Measurements from ENCODE around the gene PAM.
"Not testable (repeated sequence)": the region's sequence is repeated elsewhere in the genome, so short reads cannot be mapped to it uniquely, and the experiment has no call there.

PAM gene

DNA sequence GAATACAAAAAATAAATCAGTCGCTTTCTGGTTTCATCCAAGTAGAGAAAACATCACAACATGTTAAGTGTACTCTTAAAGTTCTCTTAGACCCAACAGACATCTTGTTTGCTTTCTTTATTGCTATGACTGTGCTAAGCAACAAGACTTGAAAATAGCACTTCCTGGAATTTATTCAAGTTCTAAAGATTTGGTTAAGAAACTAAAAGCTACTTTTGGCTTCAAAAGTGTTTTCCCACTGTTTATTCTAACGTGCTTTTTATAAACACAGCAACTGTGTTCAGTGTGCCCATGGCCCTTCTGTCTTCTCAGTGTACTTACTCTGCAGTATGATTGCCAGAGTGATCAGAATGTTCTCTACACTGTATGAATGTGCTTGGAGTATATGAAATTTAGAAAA, 255.1 kb downstream of the PAM start:
- DNase-seq, result no peak

DNA sequence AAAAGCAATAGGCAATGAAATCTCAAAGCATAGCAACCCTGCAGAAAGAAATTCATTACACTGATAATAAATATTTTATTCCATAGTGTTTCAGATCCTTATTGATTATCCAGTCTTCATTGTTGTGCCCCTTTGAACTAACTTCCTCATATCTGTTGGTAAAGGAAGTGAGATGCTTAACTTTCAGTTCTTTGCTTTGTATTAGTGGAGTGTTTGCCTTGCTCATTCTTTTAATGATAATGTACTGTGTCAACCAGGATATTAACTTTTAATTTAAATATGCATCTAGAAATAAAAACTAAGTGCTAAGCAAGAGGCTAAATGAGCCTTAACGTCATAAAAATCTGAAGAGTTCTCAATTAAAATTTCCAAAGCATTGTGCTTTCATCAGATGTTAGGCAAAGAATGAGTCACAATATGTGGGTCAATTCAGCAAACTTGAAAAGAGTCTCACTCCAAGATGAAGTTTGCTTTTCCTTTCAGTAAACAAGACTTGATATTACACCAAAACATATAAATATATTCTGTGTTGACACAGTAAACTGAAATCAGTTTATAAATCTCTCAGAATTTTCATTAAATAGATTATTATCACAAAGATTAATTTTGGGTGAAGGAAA, 258.9 kb downstream of the PAM start:
- no peak for DNase-seq

GRCh38 chr5:103014983-103015382, 259.9 kb downstream of the PAM start:
- DNase-seq, result no peak

GRCh38 chr5:103016167-103016566, 261.1 kb downstream of the PAM start:
- no peak for DNase-seq

GRCh38 chr5:103019804-103020203, 264.7 kb downstream of the PAM start:
- no peak for DNase-seq

DNA sequence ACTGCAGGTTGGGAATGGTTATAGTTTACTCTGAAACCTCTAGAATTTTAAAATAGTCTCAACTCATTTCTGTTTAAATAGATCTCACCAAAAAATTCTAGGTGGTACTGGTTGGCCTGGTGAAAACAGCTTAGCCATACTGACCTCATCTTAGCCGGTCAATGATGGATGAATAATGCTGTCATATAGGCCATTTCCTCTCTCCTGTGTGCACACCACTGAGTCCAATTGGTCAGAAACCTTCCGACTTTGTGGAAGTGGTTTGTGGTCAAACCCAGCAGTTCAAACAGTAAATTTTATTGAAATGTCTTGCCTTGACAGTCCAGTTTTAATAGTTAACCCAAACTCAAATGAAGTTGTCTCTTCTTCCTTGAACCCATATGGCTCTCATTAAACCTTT, 266.2 kb downstream of the PAM start:
- DNase-seq, result no peak

DNA sequence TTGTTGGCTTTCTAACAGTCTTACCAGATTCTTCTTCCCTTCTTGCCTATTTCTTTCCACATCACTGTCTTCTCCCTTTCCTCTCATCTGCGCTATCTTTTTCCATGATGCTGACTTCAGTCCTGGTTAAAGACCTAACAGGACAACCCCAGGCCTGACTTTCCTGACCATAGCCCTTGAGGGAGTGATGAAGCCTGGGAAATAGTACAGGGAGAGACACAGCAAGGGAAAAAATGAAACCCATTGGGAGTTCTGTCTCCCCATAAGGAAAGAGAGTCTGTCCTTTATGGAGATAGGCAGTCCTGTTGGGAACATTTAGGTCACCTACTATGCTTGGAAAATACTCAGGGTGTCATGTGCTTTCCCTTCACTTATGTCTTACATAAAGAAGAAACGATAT, 272.2 kb downstream of the PAM start:
- DNase-seq, result no peak

DNA sequence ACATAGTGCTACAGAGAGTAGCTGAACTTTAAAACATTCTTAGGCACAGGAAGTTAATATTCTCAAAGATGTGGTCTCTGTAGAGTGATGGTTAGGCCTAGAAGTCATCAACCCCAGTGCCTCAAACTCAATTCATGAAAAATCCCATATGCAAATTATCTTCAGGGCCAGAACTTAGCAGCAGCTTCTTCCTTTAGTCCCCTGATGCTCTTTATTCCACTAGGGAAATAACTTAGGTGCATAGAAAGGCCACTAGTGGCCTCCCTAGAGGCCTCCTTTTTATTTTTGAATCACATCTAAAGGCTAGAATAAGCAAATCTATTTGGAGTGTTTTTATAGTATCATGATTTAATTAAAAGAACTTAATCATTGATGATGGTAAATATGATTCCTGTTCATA, 276.5 kb downstream of the PAM start:
- DNase-seq, result no peak

- DNase-seq, result no peak
Observed at GRCh38 chr5:103033696-103034095, 278.6 kb downstream of the PAM start.

DNA sequence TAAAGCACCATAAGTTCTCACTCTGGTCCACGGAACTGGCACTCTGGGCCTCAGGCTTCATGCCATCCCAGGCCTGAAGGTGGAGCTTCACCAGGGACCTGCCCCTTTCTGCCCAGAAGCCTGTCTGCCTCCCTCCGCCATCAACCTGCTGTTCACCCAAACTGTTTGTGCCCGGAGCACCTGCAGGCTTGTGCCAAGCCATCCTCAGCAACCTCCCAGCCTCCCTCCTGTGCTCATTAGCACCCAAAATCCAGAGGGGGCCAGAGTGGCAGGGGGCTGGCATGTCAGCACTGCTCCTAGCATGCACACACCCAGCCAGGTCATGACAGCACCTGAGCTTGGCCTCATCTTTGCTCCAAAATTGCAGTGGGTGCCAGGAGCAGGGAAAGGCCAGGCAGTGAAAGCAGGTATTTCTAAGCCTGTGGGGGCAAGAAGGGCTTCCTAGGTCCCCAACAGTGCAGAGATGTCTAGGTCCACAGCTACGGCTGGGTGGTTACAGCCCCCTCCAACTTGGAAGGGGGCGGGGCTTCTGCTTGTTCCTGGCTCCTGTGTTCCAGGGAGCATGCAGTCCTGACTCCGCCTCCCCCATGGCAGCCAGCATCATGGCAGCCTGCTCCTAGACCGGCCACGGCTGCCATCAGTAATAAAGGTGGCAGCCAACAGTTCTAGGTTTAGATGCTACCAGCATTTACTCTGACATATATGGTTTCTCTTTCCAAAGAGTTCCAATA, 279.7 kb downstream of the PAM start:
- DNase-seq, result no peak

DNA sequence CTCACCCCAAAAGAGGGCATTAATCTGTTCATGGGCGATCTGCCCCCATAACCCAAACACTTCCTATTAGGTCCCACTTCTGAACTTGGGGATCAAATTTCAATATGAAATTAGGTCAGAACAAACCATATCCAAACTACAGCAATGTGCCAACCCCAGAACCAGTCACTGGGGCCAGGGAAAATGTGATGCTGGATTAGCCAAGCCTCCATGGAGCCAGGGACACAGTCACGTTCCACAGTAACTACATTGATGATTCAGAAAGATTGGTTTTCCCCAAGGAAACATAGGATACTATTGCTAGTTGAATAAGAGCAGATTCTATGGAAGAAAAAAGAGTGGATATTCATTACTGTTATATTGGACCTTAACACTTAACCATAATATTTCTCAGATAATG, 280.6 kb downstream of the PAM start:
- no peak for DNase-seq

DNA sequence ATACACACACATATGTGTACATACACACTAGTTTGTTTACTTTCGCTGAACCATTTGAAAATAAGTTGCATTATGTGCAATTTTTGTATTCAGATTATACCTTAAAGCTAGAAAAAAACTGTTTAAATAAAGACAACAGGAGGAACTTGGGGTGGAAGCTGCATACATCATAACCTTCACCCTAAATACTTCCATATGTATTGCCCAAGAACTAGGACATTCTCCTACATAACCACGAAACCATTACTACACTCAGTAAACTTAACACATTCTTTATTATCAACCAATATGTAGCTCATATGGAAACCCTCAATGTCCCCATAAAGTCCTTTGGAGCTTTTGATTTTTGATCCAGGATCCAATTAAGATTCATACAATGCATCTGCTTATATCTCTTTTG, 281.5 kb downstream of the PAM start:
- no peak for DNase-seq

DNA sequence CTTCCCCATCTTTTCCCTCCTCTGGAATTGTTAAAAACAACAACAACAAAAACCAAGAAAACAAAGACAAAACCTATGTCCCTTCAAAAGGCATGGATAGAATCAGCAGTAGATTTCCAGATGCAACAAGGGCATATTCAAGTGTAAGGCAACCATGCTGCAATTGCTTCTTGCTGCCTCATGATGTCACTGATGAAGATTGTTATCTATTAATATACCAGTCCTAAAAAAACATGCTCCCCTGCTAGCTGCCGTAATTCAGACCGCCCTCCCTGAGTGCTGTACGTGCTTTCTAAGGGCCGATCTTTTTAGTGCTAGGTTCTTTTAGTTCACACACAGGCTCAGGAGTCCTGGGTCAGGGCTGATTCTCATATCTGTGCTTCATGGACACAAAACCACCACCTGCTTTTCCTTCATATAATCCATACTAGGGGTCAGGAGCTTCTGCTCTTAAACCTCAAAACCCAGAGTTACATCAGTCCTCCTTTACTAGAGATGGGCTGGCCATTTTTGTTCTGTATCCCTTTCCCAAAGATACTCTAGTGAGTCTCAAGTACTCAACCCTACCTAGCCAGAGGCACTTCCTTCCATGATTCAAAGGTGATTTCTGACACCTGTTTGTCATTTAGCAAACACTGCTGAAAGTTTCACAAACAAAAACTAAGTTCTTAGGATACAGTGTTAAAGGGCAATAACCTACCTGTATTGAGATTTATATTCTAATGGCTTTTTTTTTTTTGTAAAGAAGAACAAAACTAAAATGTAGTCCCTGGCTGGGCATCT, 282.8 kb downstream of the PAM start:
- DNase-seq, result no peak

DNA sequence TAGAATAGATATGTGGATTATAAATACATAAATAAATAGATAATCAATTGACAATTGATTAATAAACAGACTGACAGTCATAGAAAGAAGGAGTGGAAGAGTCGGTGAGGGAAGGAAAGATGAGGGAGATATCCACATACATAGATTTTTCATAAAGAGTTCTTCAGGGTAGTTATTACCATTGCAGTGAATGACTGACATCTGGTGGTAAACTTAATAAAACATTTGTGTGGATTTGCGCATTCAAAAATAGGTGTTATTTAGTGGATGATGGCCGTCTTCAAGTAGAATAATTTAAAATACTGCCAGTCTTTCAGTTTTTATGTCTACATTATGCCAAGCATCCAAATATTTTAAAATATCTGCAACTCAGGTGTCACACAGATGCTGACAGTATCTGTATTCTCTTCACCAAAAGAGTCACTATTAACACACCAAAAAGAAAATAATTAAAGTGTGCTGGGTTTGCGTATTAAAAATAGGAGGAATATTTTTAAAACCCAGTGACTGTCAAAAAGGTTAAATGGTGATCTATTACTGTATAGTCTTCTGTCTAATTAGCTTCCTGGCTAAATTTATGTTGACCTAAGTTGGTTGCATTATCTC, 286.1 kb downstream of the PAM start:
- DNase-seq, result no peak

GRCh38 chr5:103046706-103047105, 291.6 kb downstream of the PAM start:
- not testable (repeated sequence) for DNase-seq

GRCh38 chr5:103057208-103058130, 302.4 kb downstream of the PAM start:
- DNase-seq, result no peak

DNA sequence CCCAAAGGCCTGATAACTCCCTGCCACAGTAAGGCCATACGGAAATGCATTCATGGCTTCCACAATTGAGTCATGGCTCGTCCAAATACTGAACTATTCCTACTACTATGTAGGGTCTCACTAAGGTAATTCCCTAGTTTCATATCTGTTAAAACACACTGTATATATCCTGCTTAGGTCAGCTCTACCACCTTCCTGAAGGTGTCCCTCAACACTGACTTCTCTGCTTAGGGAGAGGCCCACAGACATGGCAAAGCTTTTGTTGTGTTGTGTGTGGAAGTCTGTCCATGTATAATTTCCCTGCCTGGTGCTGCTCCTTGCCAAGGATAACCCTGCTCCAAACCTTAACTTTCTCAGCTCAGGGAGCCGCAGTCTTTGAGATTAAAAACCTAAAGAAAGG, 304.4 kb downstream of the PAM start:
- no peak for DNase-seq

GRCh38 chr5:103060424-103060954, 305.4 kb downstream of the PAM start:
- no peak for DNase-seq

DNA sequence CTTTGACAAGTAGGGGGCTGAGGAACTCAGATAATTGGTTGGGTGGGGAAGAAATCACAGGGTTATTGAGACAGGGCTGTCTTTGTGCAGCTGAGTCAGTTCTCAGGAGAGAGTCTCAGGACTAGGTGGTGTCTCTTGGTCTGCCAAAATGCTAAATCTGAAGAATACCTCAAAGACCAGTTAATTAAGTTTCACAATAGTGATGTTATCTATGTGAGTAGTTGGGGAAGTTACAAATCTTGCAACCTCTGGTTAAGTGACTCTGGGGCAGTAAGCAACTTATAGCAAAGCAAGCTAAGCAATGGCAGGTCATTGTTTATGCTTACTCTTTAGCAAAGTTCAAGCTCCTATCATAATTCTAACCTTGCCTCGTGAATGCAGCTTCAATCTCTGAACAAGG, 311.2 kb downstream of the PAM start:
- no peak for DNase-seq

- DNase-seq, result not testable (repeated sequence)
Observed at GRCh38 chr5:103073500-103073899, 318.4 kb downstream of the PAM start.

- DNase-seq, result no peak
Observed at GRCh38 chr5:103075442-103075841, 320.3 kb downstream of the PAM start.

Data from activated T-cell treated with anti-CD3 and anti-CD28 coated beads, Interleukin-2, amount 50 U/mL, for 1 hour (primary cell).